Measurements from ENCODE around the gene DPH5.
"Not testable (repeated sequence)": the region's sequence is repeated elsewhere in the genome, so short reads cannot be mapped to it uniquely, and the experiment has no call there.

The DPH5 gene

DNA sequence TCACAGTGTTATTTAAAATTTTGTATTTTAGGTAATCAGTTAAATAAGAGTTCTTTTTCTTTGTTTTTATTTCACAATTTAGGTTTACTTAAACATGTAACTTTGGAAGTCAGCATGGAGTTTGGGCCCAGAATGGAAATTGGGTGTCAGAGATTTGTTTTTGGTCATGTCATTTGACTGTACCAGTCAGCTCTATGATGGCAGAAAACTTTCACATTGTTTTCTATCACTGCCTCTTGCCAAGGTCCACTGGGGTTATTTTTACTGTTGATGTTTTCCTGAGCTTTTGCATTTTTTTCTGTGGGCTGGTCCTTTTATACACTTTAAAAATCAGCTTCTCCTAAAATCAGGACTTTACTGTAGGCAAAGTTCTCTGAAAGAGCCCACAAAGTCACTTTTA is 75.2 kb downstream of the DPH5 start:
- no peak for DNase-seq
- Histone ChIP-seq H3K9me3 (ENCODE audit: control insufficient read depth, low read length) (peaks cover 11% of the 10 kb centered on the region), H3K36me3 (ENCODE audit: control insufficient read depth, insufficient read depth, low read length) (peaks cover 24% of the 10 kb centered on the region), H3K27ac (ENCODE audit: insufficient read depth, low read length, poor library complexity, severe bottlenecking) (no peak overlapping the region), H3K27me3 (replicated peaks; ENCODE audit: control insufficient read depth, insufficient read depth, low read length, poor library complexity, severe bottlenecking) (no peaks in the 10 kb centered on the region), H3K4me3 (ENCODE audit: insufficient read depth, low read depth, low read length, poor library complexity, severe bottlenecking) (no peak overlapping the region), H3K4me1 (ENCODE audit: control insufficient read depth, insufficient read depth, low read length, poor library complexity, severe bottlenecking) (peaks cover 14% of the 10 kb centered on the region)

GRCh38 chr1:100949515-100950158 is 75.9 kb downstream of the DPH5 start:
- Histone ChIP-seq H3K9me3 (ENCODE audit: control insufficient read depth, low read length) (peaks cover 11% of the 10 kb centered on the region), H3K36me3 (ENCODE audit: control insufficient read depth, insufficient read depth, low read length) (peaks cover 24% of the 10 kb centered on the region), H3K4me1 (ENCODE audit: control insufficient read depth, insufficient read depth, low read length, poor library complexity, severe bottlenecking) (peaks cover 14% of the 10 kb centered on the region), H3K27ac (ENCODE audit: insufficient read depth, low read length, poor library complexity, severe bottlenecking) (peak overlapping the region; percentile 3)
- H3K4me3 ChIP-seq (ENCODE audit: insufficient read depth, low read depth, low read length, poor library complexity, severe bottlenecking); H3K27me3 ChIP-seq (replicated peaks; ENCODE audit: control insufficient read depth, insufficient read depth, low read length, poor library complexity, severe bottlenecking): not testable (repeated sequence)
- peak; percentile 42 to 60 (median 59) for DNase-seq

DNA sequence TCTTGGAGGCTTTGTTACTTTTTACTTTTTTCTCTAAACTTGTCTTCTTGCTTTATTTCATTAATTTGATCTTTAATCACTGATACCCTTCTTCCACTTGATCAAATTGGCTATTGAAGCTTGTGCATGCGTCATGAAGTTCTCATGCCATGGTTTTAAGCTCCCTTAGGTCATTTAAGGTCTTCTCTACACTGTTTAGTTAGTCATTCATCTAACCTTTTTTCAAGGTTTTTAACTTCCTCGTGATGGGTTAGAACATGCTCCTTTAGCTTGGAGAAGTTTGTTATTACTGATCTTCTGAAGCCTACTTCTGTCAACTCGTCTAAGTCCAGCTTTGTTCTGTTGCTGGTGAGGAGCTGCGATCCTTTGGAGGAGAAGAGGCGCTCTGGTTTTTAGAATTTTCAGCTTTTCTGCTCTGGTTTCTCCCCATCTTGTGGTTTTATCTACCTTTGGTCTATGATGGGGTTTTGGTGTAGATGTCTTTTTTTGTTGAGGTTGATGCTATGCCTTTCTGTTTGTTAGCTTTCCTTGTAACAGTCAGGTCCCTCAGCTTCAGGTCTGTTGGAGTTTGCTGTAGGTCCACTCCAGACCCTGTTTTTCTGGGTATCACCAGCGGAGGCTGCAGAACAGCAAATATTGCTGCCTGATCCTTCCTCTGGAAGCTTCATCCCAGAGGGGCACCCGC is 76.7 kb downstream of the DPH5 start:
- H3K4me1 ChIP-seq (ENCODE audit: control insufficient read depth, insufficient read depth, low read length, poor library complexity, severe bottlenecking) = peaks cover 14% of the 10 kb centered on the region
- DNase-seq; H3K4me3 ChIP-seq (ENCODE audit: insufficient read depth, low read depth, low read length, poor library complexity, severe bottlenecking); H3K27ac ChIP-seq (ENCODE audit: insufficient read depth, low read length, poor library complexity, severe bottlenecking); H3K27me3 ChIP-seq (replicated peaks; ENCODE audit: control insufficient read depth, insufficient read depth, low read length, poor library complexity, severe bottlenecking): not testable (repeated sequence)
- peaks cover 24% of the 10 kb centered on the region for H3K36me3 ChIP-seq (ENCODE audit: control insufficient read depth, insufficient read depth, low read length)
- peaks cover 11% of the 10 kb centered on the region for H3K9me3 ChIP-seq (ENCODE audit: control insufficient read depth, low read length)

DNA sequence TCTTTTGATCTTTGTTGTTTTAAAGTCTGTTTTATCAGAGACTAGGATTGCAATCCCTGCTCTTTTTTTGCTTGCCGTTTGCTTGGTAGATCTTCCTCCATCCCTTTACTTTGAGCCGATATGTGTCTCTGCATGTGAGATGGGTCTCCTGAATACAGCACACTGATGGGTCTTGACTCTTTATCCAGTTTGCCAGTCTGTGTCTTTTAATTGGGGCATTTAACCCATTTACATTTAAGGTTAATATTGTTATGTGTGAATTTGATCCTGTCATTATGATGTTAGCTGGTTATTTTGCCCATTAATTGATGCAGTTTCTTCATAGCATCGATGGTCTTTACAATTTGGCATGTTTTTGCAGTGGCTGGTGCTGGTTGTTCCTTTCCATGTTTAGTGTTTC is 77.8 kb downstream of the DPH5 start:
- Histone ChIP-seq H3K36me3 (ENCODE audit: control insufficient read depth, insufficient read depth, low read length) (peaks cover 24% of the 10 kb centered on the region), H3K9me3 (ENCODE audit: control insufficient read depth, low read length) (peaks cover 16% of the 10 kb centered on the region), H3K4me1 (ENCODE audit: control insufficient read depth, insufficient read depth, low read length, poor library complexity, severe bottlenecking) (peaks cover 14% of the 10 kb centered on the region)
- H3K27me3 ChIP-seq (replicated peaks; ENCODE audit: control insufficient read depth, insufficient read depth, low read length, poor library complexity, severe bottlenecking); DNase-seq; H3K27ac ChIP-seq (ENCODE audit: insufficient read depth, low read length, poor library complexity, severe bottlenecking); H3K4me3 ChIP-seq (ENCODE audit: insufficient read depth, low read depth, low read length, poor library complexity, severe bottlenecking): not testable (repeated sequence)

DNA sequence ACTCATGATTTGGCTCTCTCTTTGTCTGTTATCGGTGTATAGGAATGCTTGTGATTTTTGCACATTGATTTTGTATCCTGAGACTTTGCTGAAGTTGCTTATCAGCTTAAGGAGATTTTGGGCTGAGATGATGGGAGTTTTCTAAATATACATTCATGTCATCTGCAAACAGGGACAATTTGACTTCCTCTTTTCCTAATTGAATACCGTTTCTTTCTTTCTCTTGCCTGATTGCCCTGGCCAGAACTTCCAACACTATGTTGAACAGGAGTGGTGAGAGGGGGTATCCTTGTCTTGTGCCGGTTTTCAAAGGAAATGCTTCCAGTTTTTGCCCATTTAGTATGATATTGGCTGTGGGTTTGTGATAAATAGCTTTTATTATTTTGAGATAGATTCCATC is 79.5 kb downstream of the DPH5 start:
- not testable (repeated sequence) for H3K27ac ChIP-seq (ENCODE audit: insufficient read depth, low read length, poor library complexity, severe bottlenecking); DNase-seq; H3K36me3 ChIP-seq (ENCODE audit: control insufficient read depth, insufficient read depth, low read length); H3K4me3 ChIP-seq (ENCODE audit: insufficient read depth, low read depth, low read length, poor library complexity, severe bottlenecking); H3K27me3 ChIP-seq (replicated peaks; ENCODE audit: control insufficient read depth, insufficient read depth, low read length, poor library complexity, severe bottlenecking); H3K9me3 ChIP-seq (ENCODE audit: control insufficient read depth, low read length)
- H3K4me1 ChIP-seq (ENCODE audit: control insufficient read depth, insufficient read depth, low read length, poor library complexity, severe bottlenecking) = peaks cover 14% of the 10 kb centered on the region

GRCh38 chr1:100943533-100943932 is 82.1 kb downstream of the DPH5 start:
- no peaks in the 10 kb centered on the region for H3K27me3 ChIP-seq (replicated peaks; ENCODE audit: control insufficient read depth, insufficient read depth, low read length, poor library complexity, severe bottlenecking)
- DNase-seq = no peak
- no peak overlapping the region for H3K4me3 ChIP-seq (ENCODE audit: insufficient read depth, low read depth, low read length, poor library complexity, severe bottlenecking)
- no peaks in the 10 kb centered on the region for H3K4me1 ChIP-seq (ENCODE audit: control insufficient read depth, insufficient read depth, low read length, poor library complexity, severe bottlenecking)
- H3K36me3 ChIP-seq (ENCODE audit: control insufficient read depth, insufficient read depth, low read length) = no peaks in the 10 kb centered on the region
- no peak overlapping the region for H3K27ac ChIP-seq (ENCODE audit: insufficient read depth, low read length, poor library complexity, severe bottlenecking)
- H3K9me3 ChIP-seq (ENCODE audit: control insufficient read depth, low read length) = peaks cover 8% of the 10 kb centered on the region

- DNase-seq = no peak
- no peaks in the 10 kb centered on the region for H3K4me1 ChIP-seq (ENCODE audit: control insufficient read depth, insufficient read depth, low read length, poor library complexity, severe bottlenecking)
- peaks cover 9% of the 10 kb centered on the region for H3K36me3 ChIP-seq (ENCODE audit: control insufficient read depth, insufficient read depth, low read length)
- H3K27ac ChIP-seq (ENCODE audit: insufficient read depth, low read length, poor library complexity, severe bottlenecking) = no peak overlapping the region
- no peak overlapping the region for H3K4me3 ChIP-seq (ENCODE audit: insufficient read depth, low read depth, low read length, poor library complexity, severe bottlenecking)
- H3K27me3 ChIP-seq (replicated peaks; ENCODE audit: control insufficient read depth, insufficient read depth, low read length, poor library complexity, severe bottlenecking) = no peaks in the 10 kb centered on the region
- H3K9me3 ChIP-seq (ENCODE audit: control insufficient read depth, low read length) = peaks cover 5% of the 10 kb centered on the region
These were observed 83.1 kb downstream of the DPH5 start for GRCh38 chr1:100942304-100943046.

- Histone ChIP-seq H3K36me3 (ENCODE audit: control insufficient read depth, insufficient read depth, low read length) (peaks cover 16% of the 10 kb centered on the region), H3K4me1 (ENCODE audit: control insufficient read depth, insufficient read depth, low read length, poor library complexity, severe bottlenecking) (no peaks in the 10 kb centered on the region), H3K4me3 (ENCODE audit: insufficient read depth, low read depth, low read length, poor library complexity, severe bottlenecking) (no peak overlapping the region), H3K27me3 (replicated peaks; ENCODE audit: control insufficient read depth, insufficient read depth, low read length, poor library complexity, severe bottlenecking) (no peaks in the 10 kb centered on the region), H3K27ac (ENCODE audit: insufficient read depth, low read length, poor library complexity, severe bottlenecking) (no peak overlapping the region), H3K9me3 (ENCODE audit: control insufficient read depth, low read length) (peaks cover 5% of the 10 kb centered on the region)
- no peak for DNase-seq
These were observed 83.9 kb downstream of the DPH5 start for GRCh38 chr1:100941580-100942216.

DNA sequence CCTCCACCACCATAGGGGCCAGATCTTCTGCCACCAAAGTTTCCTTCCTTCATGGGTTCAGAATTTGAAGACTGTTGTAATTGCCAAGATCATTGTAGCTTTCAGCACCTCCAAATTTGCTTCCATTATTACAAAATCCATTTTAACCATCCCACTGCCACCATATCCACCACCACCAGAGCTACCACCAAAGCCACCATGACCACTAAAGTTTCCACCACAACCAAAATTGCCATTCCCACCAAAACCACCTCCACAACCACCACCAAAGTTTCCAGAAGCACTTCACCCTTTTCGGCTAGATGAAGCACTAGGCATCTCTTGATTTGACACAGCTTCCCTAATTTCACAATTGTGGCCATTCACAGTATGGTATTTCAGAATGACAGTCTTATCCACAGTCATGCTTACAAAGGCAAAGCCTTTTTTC is 84.5 kb downstream of the DPH5 start:
- DNase-seq = no peak
- Histone ChIP-seq H3K36me3 (ENCODE audit: control insufficient read depth, insufficient read depth, low read length) (peaks cover 17% of the 10 kb centered on the region), H3K9me3 (ENCODE audit: control insufficient read depth, low read length) (peaks cover 5% of the 10 kb centered on the region), H3K27me3 (replicated peaks; ENCODE audit: control insufficient read depth, insufficient read depth, low read length, poor library complexity, severe bottlenecking) (no peaks in the 10 kb centered on the region), H3K4me3 (ENCODE audit: insufficient read depth, low read depth, low read length, poor library complexity, severe bottlenecking) (no peak overlapping the region), H3K27ac (ENCODE audit: insufficient read depth, low read length, poor library complexity, severe bottlenecking) (no peak overlapping the region), H3K4me1 (ENCODE audit: control insufficient read depth, insufficient read depth, low read length, poor library complexity, severe bottlenecking) (no peaks in the 10 kb centered on the region)
